IMR-90 (cell line): ENCODE measurements around the gene PHF20. TPM values are rescaled to one million over a fixed set of nuclear protein-coding genes. Genes with fewer than 3 reads are reported as not detected.

Experiments used
- ATAC-seq: fragments of 200-7000 bp; cut with Tn5 transposase; 2 replicates; pipeline ENCODE4 v1.9.1; 2020; ENCODE audit warnings: low read depth, mild to moderate bottlenecking, moderate library complexity
- BruUV-seq: library from RNA; stranded (reverse); fragments of 400-500 nt; replicated peaks from 2 replicates; lab custom pipeline; 2021; lab: Mats Ljungman, UMichigan
- CTCF ChIA-PET: fragments of 300-600 bp; formaldehyde crosslinking; extraction: SDS; loops from one replicate; lab custom pipeline; 2021; ENCODE audit warnings: antibody characterized with exemption; lab: Yijun Ruan, JAX
- POLR2A ChIA-PET: fragments of 300-600 bp; sonication (Branson Sonifier 250); formaldehyde crosslinking; loops from one replicate; lab custom pipeline; 2022; ENCODE audit warnings: antibody characterized with exemption; ENCODE audit not compliant: unreplicated experiment; lab: Charles Lee
- DNase-seq: peaks from one replicate; pipeline ENCODE4 v3.0.0; 2013
- H2AFZ ChIP-seq: replicated peaks from 2 replicates; pipeline ENCODE3; 2013; ENCODE audit warnings: low read length, mild to moderate bottlenecking; ENCODE audit not compliant: poor library complexity
- H2AK5ac ChIP-seq: 2 replicates; pipeline ENCODE4 v1.6.1; 2013; ENCODE audit warnings: low read depth, low read length, inconsistent platforms
- H2AK9ac ChIP-seq: replicated peaks from 2 replicates; pipeline ENCODE3; 2013; ENCODE audit warnings: mild to moderate bottlenecking, low read depth, low read length, moderate library complexity; ENCODE audit not compliant: poor library complexity
- H2BK120ac ChIP-seq: 2 replicates; pipeline ENCODE4 v1.6.1; 2013; ENCODE audit warnings: low read depth, low read length, inconsistent platforms
- H2BK15ac ChIP-seq: 3 replicates; pipeline ENCODE4 v1.6.1; 2013; ENCODE audit warnings: low read depth, low read length, inconsistent platforms
- H2BK20ac ChIP-seq: 2 replicates; pipeline ENCODE4 v1.6.1; 2013; ENCODE audit warnings: low read depth, mild to moderate bottlenecking, inconsistent platforms, low read length, moderate library complexity
- H2BK5ac ChIP-seq: 2 replicates; pipeline ENCODE4 v1.6.1; 2013; ENCODE audit warnings: mild to moderate bottlenecking, low read depth, low read length, inconsistent platforms; ENCODE audit not compliant: poor library complexity, severe bottlenecking
- H3K14ac ChIP-seq: replicated peaks from 2 replicates; pipeline ENCODE4 v1.6.1; 2013; ENCODE audit warnings: low read depth, low read length, inconsistent platforms
- H3K18ac ChIP-seq: 2 replicates; pipeline ENCODE4 v1.6.1; 2013; ENCODE audit warnings: low read depth, low read length, control low read depth
- H3K23ac ChIP-seq: 2 replicates; pipeline ENCODE4 v1.6.1; 2013; ENCODE audit warnings: low read depth, low read length, inconsistent platforms
- H3K27ac ChIP-seq: 2 replicates; pipeline ENCODE4 v1.5.1; 2013; ENCODE audit warnings: mild to moderate bottlenecking, control low read depth, low read length; ENCODE audit not compliant: insufficient read depth
- H3K27me3 ChIP-seq: 2 replicates; pipeline ENCODE4 v1.6.1; 2013; ENCODE audit warnings: low read length; ENCODE audit not compliant: control insufficient read depth, insufficient read depth
- H3K36me3 ChIP-seq: 2 replicates; pipeline ENCODE4 v1.6.1; 2013; ENCODE audit warnings: low read length, mixed read lengths; ENCODE audit not compliant: control insufficient read depth, insufficient read depth
- H3K4ac ChIP-seq: 2 replicates; pipeline ENCODE4 v1.6.1; 2013; ENCODE audit warnings: low read depth, low read length, inconsistent platforms
- H3K4me1 ChIP-seq: 2 replicates; pipeline ENCODE4 v1.6.1; 2013; ENCODE audit warnings: low read length, mixed read lengths; ENCODE audit not compliant: control insufficient read depth, insufficient read depth
- H3K4me2 ChIP-seq: 2 replicates; pipeline ENCODE4 v1.6.1; 2013; ENCODE audit warnings: low read depth, mild to moderate bottlenecking, control low read depth, low read length, moderate library complexity
- H3K4me3 ChIP-seq: 2 replicates; pipeline ENCODE4 v1.5.1; 2013; ENCODE audit warnings: low read depth, mild to moderate bottlenecking, control low read depth, low read length, moderate library complexity; ENCODE audit not compliant: insufficient read depth
- H3K56ac ChIP-seq: 2 replicates; pipeline ENCODE4 v1.6.1; 2013; ENCODE audit warnings: low read length, inconsistent platforms; ENCODE audit not compliant: insufficient read depth; ENCODE audit errors: extremely low read depth
- H3K79me1 ChIP-seq, 2 experiments: 2 replicates each; pipeline ENCODE4 v1.6.1; 2013; ENCODE audit warnings: low read length in 2 of 2, inconsistent platforms in 1 of 2, low read depth in 1 of 2
- H3K9ac ChIP-seq: 2 replicates; pipeline ENCODE4 v1.6.1; 2013; ENCODE audit warnings: low read depth, low read length, control low read depth
- H3K9me1 ChIP-seq: 2 replicates; pipeline ENCODE4 v1.6.1; 2013; ENCODE audit warnings: low read length, inconsistent platforms; ENCODE audit not compliant: insufficient read depth
- H3K9me3 ChIP-seq: 2 replicates; pipeline ENCODE4 v1.6.1; 2013; ENCODE audit warnings: low read length; ENCODE audit not compliant: control insufficient read depth, insufficient read depth
- H4K20me1 ChIP-seq: 2 replicates; pipeline ENCODE4 v1.6.1; 2013; ENCODE audit warnings: low read length, inconsistent platforms; ENCODE audit not compliant: insufficient read depth
- H4K5ac ChIP-seq: 2 replicates; pipeline ENCODE4 v1.6.1; 2013; ENCODE audit warnings: mild to moderate bottlenecking, low read depth, low read length, control low read depth
- H4K8ac ChIP-seq, 2 experiments: 2 replicates each; pipeline ENCODE4 v1.6.1; 2013; ENCODE audit warnings: low read depth in 2 of 2, low read length in 2 of 2, control low read depth in 1 of 2, inconsistent platforms in 1 of 2
- H4K91ac ChIP-seq: 2 replicates; pipeline ENCODE4 v1.6.1; 2013; ENCODE audit warnings: low read depth, low read length, inconsistent platforms; ENCODE audit not compliant: insufficient read depth
- BHLHE40 ChIP-seq: fragments of 150-350 bp; IDR thresholded peaks from 2 replicates; pipeline ENCODE4 v1.6.1; 2016; ENCODE audit warnings: mild to moderate bottlenecking, low read depth, low read length
- CEBPB ChIP-seq: IDR thresholded peaks from 2 replicates; pipeline ENCODE4 v1.6.1; 2012; ENCODE audit warnings: low read depth, low read length, improper control_type of control experiment
- NFE2L2 ChIP-seq: fragments of 150-350 bp; IDR thresholded peaks from 2 replicates; pipeline ENCODE4 v1.6.1; 2016; ENCODE audit warnings: low read depth, mild to moderate bottlenecking, low read length
- USF2 ChIP-seq: fragments of 150-350 bp; IDR thresholded peaks from 2 replicates; pipeline ENCODE4 v1.6.1; 2017; ENCODE audit warnings: mild to moderate bottlenecking, antibody characterized with exemption, low read length, low read depth
- WGBS, 2 experiments: methylation state at CpG; one replicate each; pipeline versions ENCODE4 v1.1.5 to v1.1.7; 2013; ENCODE audit warnings: missing lambda C conversion rate in 2 of 2; ENCODE audit not compliant: insufficient read length in 1 of 2; ENCODE audit errors: extremely low coverage in 2 of 2; 5-methylcytosine and 5-hydroxymethylcytosine counted together
- dilution Hi-C: fragments of 300-500 bp; cut with HindIII; formaldehyde crosslinking; loops from one replicate; pipeline ENCODE4 v1.14.3; 2018; ENCODE audit warnings: low sequenced_read_pairs; ENCODE audit not compliant: unreplicated experiment
- in situ Hi-C: fragments of 300-500 bp; cut with MboI; formaldehyde crosslinking; loops from 3 replicates; pipeline ENCODE4 v1.14.3; 2019; ENCODE audit warnings: low sequenced_read_pairs, inconsistent platforms, mixed read lengths
- intact Hi-C: fragments of 100-400 bp; cut with micrococcal nuclease; formaldehyde crosslinking; loops from 2 replicates; pipeline ENCODE4 v1.10.0; 2022
- polyA plus RNA-seq, 3 experiments: library from polyadenylated mRNA; depleted of rRNA; stranded (reverse); fragments of >200 nt; gene quantifications; 2 replicates each; pipeline ENCODE4 v1.2.3, GENCODE V29; 2012; ENCODE audit warnings: low replicate concordance in 1 of 3
- total RNA-seq: library from RNA; depleted of rRNA; stranded (reverse); fragments of >200 nt; gene quantifications from 2 replicates; pipeline ENCODE4 v1.2.3, GENCODE V29; 2012

The PHF20 gene
- total and polyA plus RNA-seq, 2 of the 4 experiments (the other 2 are of a cell fraction) = 22.0 to 22.5 TPM

- Histone ChIP-seq H4K8ac (peak overlapping the region; percentile 32 to 66; a peak in 3 of 4 replicates), H3K27ac (peak overlapping the region; percentile 85), H4K20me1 (peaks cover 22% of the 10 kb centered on the region), H2BK5ac (peak overlapping the region; percentile 91), H3K18ac (no peak overlapping the region), H4K5ac (no peak overlapping the region), H3K4ac (peak overlapping the region; percentile 92), H3K36me3 (peaks cover 6% of the 10 kb centered on the region), H4K91ac (no peak overlapping the region; the same call in 1 of the 2 replicates), H3K9ac (peak overlapping the region; percentile 87), H3K4me1 (peaks cover 3% of the 10 kb centered on the region), H3K9me1 (peaks cover under 1% of the 10 kb centered on the region; the same call in 1 of the 2 replicates), H2AFZ (no peak overlapping the region), H3K79me1 (peaks cover 5 to 43% of the 10 kb centered on the region in 2 experiments; a peak in 3 of 4 replicates), H2AK5ac (peak overlapping the region; percentile 37; the same call in 1 of the 2 replicates), H3K27me3 (no peaks in the 10 kb centered on the region), H3K56ac (peak overlapping the region; percentile 44), H3K4me2 (peak overlapping the region; percentile 98), H3K23ac (peak overlapping the region; percentile 43), H2BK20ac (no peak overlapping the region), H2BK120ac (no peak overlapping the region), H2AK9ac (peak overlapping the region; percentile 29), H3K14ac (peak overlapping the region; percentile 53; the same call in 1 of the 2 replicates), H3K4me3 (peak overlapping the region; percentile 69), H3K9me3 (no peaks in the 10 kb centered on the region), H2BK15ac (no peak overlapping the region)
- intact Hi-C loops (loop anchor here (5.0 kb wide), 2 partner anchors 210 to 255 kb away; partner anchors contain the start of genes NFS1, RBM39 and ROMO1), dilution Hi-C loops (no loop called here), in situ Hi-C loops (no loop called here)
- BruUV-seq = no TSS peak
- no peak for TF ChIP-seq BHLHE40
- no peak for TF ChIP-seq USF2
- no peak for TF ChIP-seq NFE2L2
- peak; percentile 45; the same call in 1 of the 2 replicates for TF ChIP-seq CEBPB
- WGBS, 2 experiments = 100% methylated on average over 3 of the region's 6 CpGs; no CpG with 5 or more reads in 1 of the 2 experiments
- ATAC-seq (peak; percentile 1; the same call in 1 of the 2 replicates), DNase-seq (peak; percentile 66)
- ChIA-PET CTCF (interaction anchor here (0.6 to 3.4 kb wide), 5 partner anchors 9 to 1132 kb away, joined by 3 to 12 read pairs (median 5); no protein-coding TSS in a partner anchor), POLR2A (interaction anchor here (0.6 kb wide), 2 partner anchors 81 to 249 kb away, joined by 3 read pairs; no protein-coding TSS in a partner anchor)
These were observed 180.9 kb downstream of the PHF20 start for GRCh38 chr20:35952480-35953386.
